Right atrium auricular region (tissue), 2 donors: Measurements from ENCODE around the gene WWC2. TPM values are rescaled to one million over a fixed set of nuclear protein-coding genes. Genes with fewer than 3 reads are reported as not detected.

Experiments
- DNase-seq: peaks from one replicate; pipeline ENCODE4 v3.0.0-alpha.2; 2019; ENCODE audit warnings: low spot score
- H3K27ac ChIP-seq, 2 donors: fragments of 200-600 bp; sonication (generic); 1 replicate in 1 of 2; 2 replicates in 1 of 2; pipeline ENCODE4 v1.5.1; 2016 to 2019
- H3K27me3 ChIP-seq, 2 donors: fragments of 200-600 bp; sonication (generic); one replicate each; pipeline versions ENCODE4 v1.5.1 to v1.6.0; 2017 to 2019
- H3K36me3 ChIP-seq: fragments of 200-600 bp; sonication (generic); one replicate; pipeline ENCODE4 v1.5.1; 2016
- H3K4me1 ChIP-seq, 2 donors: fragments of 200-600 bp; sonication (generic); one replicate each; pipeline versions ENCODE4 v1.5.1 to v1.6.0; 2017 to 2019
- H3K4me3 ChIP-seq, 2 donors: fragments of 200-600 bp; sonication (generic); 1 replicate in 1 of 2; 2 replicates in 1 of 2; pipeline ENCODE4 v1.5.1; 2017 to 2019; ENCODE audit warnings: mild to moderate bottlenecking in 1 of 2, moderate library complexity in 1 of 2
- H3K9me3 ChIP-seq, 2 donors: fragments of 200-600 bp; sonication (generic); one replicate each; pipeline ENCODE4 v1.5.1; 2019
- CTCF ChIP-seq, 2 donors: fragments of 200-600 bp; sonication (generic); IDR thresholded peaks; one replicate each; pipeline ENCODE4 v1.5.1; 2019; ENCODE audit warnings: antibody characterized with exemption in 2 of 2
- total RNA-seq, 2 donors: library from RNA; depleted of rRNA; stranded (reverse); fragments of >200 nt; gene quantifications; one replicate each; pipeline ENCODE4 v1.1.0, GENCODE V29; 2016

Gene WWC2
- total RNA-seq, 2 donors from 2014 or later: 22.4 to 22.7 TPM

DNA sequence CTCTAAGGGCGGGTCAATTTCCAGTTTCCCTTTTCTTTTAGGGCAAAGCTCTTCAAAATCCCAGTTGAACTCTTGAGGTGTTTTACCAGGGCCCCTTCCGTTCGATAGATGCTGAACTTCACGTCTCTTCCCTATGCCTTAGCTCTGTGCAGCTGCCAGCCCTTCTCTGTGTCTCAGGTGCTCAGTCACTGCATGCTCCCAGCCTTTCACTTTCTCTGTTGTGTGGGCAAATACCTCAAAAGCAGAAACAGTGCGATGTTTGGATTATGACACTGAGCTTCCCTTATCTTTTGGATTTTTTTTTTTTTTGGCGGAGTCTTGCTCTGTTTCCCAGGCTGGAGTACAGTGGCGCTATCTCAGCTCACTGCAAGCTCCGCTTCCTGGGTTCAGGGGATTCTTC lies 112.5 kb downstream of the WWC2 start:
- TF ChIP-seq CTCF (IDR thresholded peaks at IDR 0.05): no peak
- H3K27ac ChIP-seq: no peak overlapping the region
- peaks cover 0 to 14% of the 10 kb centered on the region in 2 donors for H3K4me1 ChIP-seq
- no peak overlapping the region for H3K4me3 ChIP-seq
- no peaks in the 10 kb centered on the region for H3K36me3 ChIP-seq
- no peaks in the 10 kb centered on the region for H3K27me3 ChIP-seq
- no peaks in the 10 kb centered on the region for H3K9me3 ChIP-seq
- DNase-seq: no peak

DNA sequence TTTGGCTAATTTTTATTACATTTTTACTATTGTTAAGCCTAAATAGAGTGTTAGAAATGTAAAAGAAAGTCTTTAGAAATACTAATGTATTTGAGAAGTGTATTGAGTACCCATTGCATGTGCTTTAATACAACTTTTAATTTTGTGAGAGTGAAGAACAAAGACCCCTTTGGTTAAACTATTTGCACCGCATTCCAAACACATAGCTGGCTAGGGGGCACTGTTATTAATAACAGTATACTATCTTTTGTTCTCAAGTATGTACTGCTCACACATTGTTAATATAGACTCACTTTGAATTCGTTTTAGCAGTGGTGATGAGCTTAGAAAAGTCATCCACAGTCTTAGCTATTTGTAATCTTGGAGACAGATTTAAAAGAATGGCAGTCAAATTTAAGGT lies 114.9 kb downstream of the WWC2 start:
- DNase-seq: no peak
- TF ChIP-seq CTCF (IDR thresholded peaks at IDR 0.05): no peak
- H3K4me1 ChIP-seq: peaks cover 0 to 14% of the 10 kb centered on the region in 2 donors
- no peaks in the 10 kb centered on the region for H3K9me3 ChIP-seq
- H3K27ac ChIP-seq: no peak overlapping the region
- H3K4me3 ChIP-seq: no peak overlapping the region
- H3K36me3 ChIP-seq: no peaks in the 10 kb centered on the region
- no peaks in the 10 kb centered on the region for H3K27me3 ChIP-seq

- no peak for DNase-seq
- H3K4me1 ChIP-seq: peaks cover 0 to 14% of the 10 kb centered on the region in 2 donors
- H3K9me3 ChIP-seq: no peaks in the 10 kb centered on the region
- H3K4me3 ChIP-seq: no peak overlapping the region
- H3K36me3 ChIP-seq: no peaks in the 10 kb centered on the region
- H3K27me3 ChIP-seq: no peaks in the 10 kb centered on the region
- H3K27ac ChIP-seq: peak overlapping the region in 1 of 2 donors; percentile 37
- no peak for TF ChIP-seq CTCF (IDR thresholded peaks at IDR 0.05)
These were observed 115.9 kb downstream of the WWC2 start for GRCh38 chr4:183214912-183215488.

GRCh38 chr4:183220236-183220635 lies 121.2 kb downstream of the WWC2 start:
- no peak for TF ChIP-seq CTCF (IDR thresholded peaks at IDR 0.05)
- peaks cover 0 to 10% of the 10 kb centered on the region in 2 donors for H3K4me1 ChIP-seq
- H3K36me3 ChIP-seq: no peaks in the 10 kb centered on the region
- H3K27ac ChIP-seq: no peak overlapping the region
- H3K4me3 ChIP-seq: no peak overlapping the region
- no peaks in the 10 kb centered on the region for H3K9me3 ChIP-seq
- no peaks in the 10 kb centered on the region for H3K27me3 ChIP-seq
- no peak for DNase-seq

GRCh38 chr4:183223053-183223452 lies 124.0 kb downstream of the WWC2 start:
- no peak for DNase-seq
- H3K27me3 ChIP-seq: no peaks in the 10 kb centered on the region

More at GRCh38 chr4:183223053-183223452, 124.0 kb downstream of the WWC2 start:
- Histone ChIP-seq H3K9me3 (no peaks in the 10 kb centered on the region), H3K36me3 (no peaks in the 10 kb centered on the region), H3K4me3 (no peak overlapping the region), H3K27ac (no peak overlapping the region), H3K4me1 (no peaks in the 10 kb centered on the region)
- TF ChIP-seq CTCF (IDR thresholded peaks at IDR 0.05): no peak
